HEK293 (cell line): Measurements from ENCODE around the gene SKP2.

ENCODE experiments used
- FEZF1 ChIP-seq: fragments of 450-650 bp; formaldehyde crosslinking; IDR thresholded peaks from 2 replicates; pipeline ENCODE4 v1.5.1; 2016; ENCODE audit warnings: missing biosample characterization, missing genetic modification characterization
- HIC1 ChIP-seq: fragments of 450-650 bp; formaldehyde crosslinking; IDR thresholded peaks from 2 replicates; pipeline ENCODE4 v1.5.1; 2016; ENCODE audit warnings: missing biosample characterization, missing genetic modification characterization
- IKZF3 ChIP-seq: fragments of 450-650 bp; IDR thresholded peaks from 2 replicates; pipeline ENCODE4 v1.5.0; 2018; ENCODE audit warnings: missing biosample characterization, mild to moderate bottlenecking, missing genetic modification characterization, moderate library complexity
- PATZ1 ChIP-seq: fragments of 450-650 bp; formaldehyde crosslinking; IDR thresholded peaks from 2 replicates; pipeline ENCODE4 v1.5.1; 2016; ENCODE audit warnings: missing biosample characterization, missing genetic modification characterization
- TRIM28 ChIP-seq: IDR thresholded peaks from 2 replicates; pipeline ENCODE4 v1.6.1; 2011; ENCODE audit warnings: low read length, control low read depth, borderline replicate concordance
- ZBTB11 ChIP-seq: fragments of 450-650 bp; formaldehyde crosslinking; conservative IDR thresholded peaks from 2 replicates; pipeline ENCODE4 v1.5.1; 2016; ENCODE audit warnings: low read depth, missing biosample characterization, missing genetic modification characterization
- ZBTB7A ChIP-seq: fragments of 450-650 bp; formaldehyde crosslinking; IDR thresholded peaks from 2 replicates; pipeline ENCODE4 v1.5.1; 2016; ENCODE audit warnings: low read depth, missing biosample characterization, missing genetic modification characterization
- ZIC2 ChIP-seq: fragments of 450-650 bp; formaldehyde crosslinking; IDR thresholded peaks from 2 replicates; pipeline ENCODE4 v1.5.1; 2016; ENCODE audit warnings: missing biosample characterization, missing genetic modification characterization
- ZNF18 ChIP-seq: fragments of 450-650 bp; formaldehyde crosslinking; IDR thresholded peaks from 2 replicates; pipeline ENCODE4 v1.5.1; 2016; ENCODE audit warnings: missing biosample characterization, missing genetic modification characterization
- ZNF19 ChIP-seq: fragments of 450-650 bp; formaldehyde crosslinking; IDR thresholded peaks from 2 replicates; pipeline ENCODE4; 2016; ENCODE audit warnings: missing biosample characterization, missing genetic modification characterization, low read depth
- ZNF223 ChIP-seq: fragments of 450-650 bp; formaldehyde crosslinking; IDR thresholded peaks from 2 replicates; pipeline ENCODE4 v1.5.1; 2016; ENCODE audit warnings: missing biosample characterization, missing genetic modification characterization
- ZNF248 ChIP-seq: fragments of 450-650 bp; formaldehyde crosslinking; IDR thresholded peaks from 2 replicates; pipeline ENCODE4 v1.5.1; 2017; ENCODE audit warnings: missing biosample characterization, missing genetic modification characterization
- ZNF302 ChIP-seq: fragments of 450-650 bp; formaldehyde crosslinking; IDR thresholded peaks from 2 replicates; pipeline ENCODE4 v1.5.1; 2016; ENCODE audit warnings: missing biosample characterization, missing genetic modification characterization, low read depth
- ZNF311 ChIP-seq: fragments of 450-650 bp; formaldehyde crosslinking; IDR thresholded peaks from 2 replicates; pipeline ENCODE4 v1.5.1; 2017; ENCODE audit warnings: missing biosample characterization, missing genetic modification characterization, borderline replicate concordance
- ZNF341 ChIP-seq: fragments of 450-650 bp; formaldehyde crosslinking; IDR thresholded peaks from 2 replicates; pipeline ENCODE4; 2016; ENCODE audit warnings: low read depth, missing biosample characterization, missing genetic modification characterization
- ZNF404 ChIP-seq: fragments of 450-650 bp; formaldehyde crosslinking; IDR thresholded peaks from 2 replicates; pipeline ENCODE4 v1.5.1; 2017; ENCODE audit warnings: missing biosample characterization, missing genetic modification characterization
- ZNF558 ChIP-seq: fragments of 450-650 bp; formaldehyde crosslinking; IDR thresholded peaks from 2 replicates; pipeline ENCODE4 v1.5.1; 2016; ENCODE audit warnings: missing biosample characterization, missing genetic modification characterization
- ZNF561 ChIP-seq: fragments of 450-650 bp; IDR thresholded peaks from 2 replicates; pipeline ENCODE4 v1.5.1; 2018; ENCODE audit warnings: missing biosample characterization, missing genetic modification characterization, borderline replicate concordance
- ZNF621 ChIP-seq: fragments of 450-650 bp; formaldehyde crosslinking; IDR thresholded peaks from 2 replicates; pipeline ENCODE4 v1.5.1; 2017; ENCODE audit warnings: missing biosample characterization, missing genetic modification characterization
- ZNF626 ChIP-seq: fragments of 450-650 bp; sonication (Bioruptor Pico); formaldehyde crosslinking; IDR thresholded peaks from 2 replicates; pipeline ENCODE4 v1.5.1; 2018; ENCODE audit warnings: missing biosample characterization, missing genetic modification characterization, inconsistent platforms
- ZNF670 ChIP-seq: fragments of 450-650 bp; formaldehyde crosslinking; IDR thresholded peaks from 2 replicates; pipeline ENCODE4 v1.5.1; 2016; ENCODE audit warnings: missing biosample characterization, missing genetic modification characterization, low read depth
- ZNF707 ChIP-seq: fragments of 450-650 bp; formaldehyde crosslinking; IDR thresholded peaks from 2 replicates; pipeline ENCODE4 v1.5.1; 2016; ENCODE audit warnings: missing biosample characterization, missing genetic modification characterization
- TF ChIP-seq, protein P1 (sequence below): fragments of 450-650 bp; formaldehyde crosslinking; IDR thresholded peaks from 2 replicates; pipeline ENCODE4 v1.5.1; 2016; ENCODE audit warnings: missing biosample characterization, missing genetic modification characterization
- TF ChIP-seq, protein P2 (sequence below): fragments of 450-650 bp; formaldehyde crosslinking; IDR thresholded peaks from 2 replicates; pipeline ENCODE4 v1.5.1; 2016; ENCODE audit warnings: missing biosample characterization, missing genetic modification characterization
- TF ChIP-seq, protein P3 (sequence below): fragments of 450-650 bp; formaldehyde crosslinking; IDR thresholded peaks from 2 replicates; pipeline ENCODE4 v1.5.1; 2016; ENCODE audit warnings: missing biosample characterization, missing genetic modification characterization

SKP2 gene

GRCh38 chr5:36150676-36151433 is 1.1 kb upstream of the SKP2 start (continued):
- no peak for TF ChIP-seq ZNF670 (tag by site-specific recombination)
- no peak for TF ChIP-seq ZBTB7A (tag by site-specific recombination)
- 0 out of 2 replicates have a peak, but pooled peaks have one; percentile 21 for TF ChIP-seq FEZF1
- TF ChIP-seq ZNF302 (tag by site-specific recombination), result no peak
- TF ChIP-seq, protein P1, sequence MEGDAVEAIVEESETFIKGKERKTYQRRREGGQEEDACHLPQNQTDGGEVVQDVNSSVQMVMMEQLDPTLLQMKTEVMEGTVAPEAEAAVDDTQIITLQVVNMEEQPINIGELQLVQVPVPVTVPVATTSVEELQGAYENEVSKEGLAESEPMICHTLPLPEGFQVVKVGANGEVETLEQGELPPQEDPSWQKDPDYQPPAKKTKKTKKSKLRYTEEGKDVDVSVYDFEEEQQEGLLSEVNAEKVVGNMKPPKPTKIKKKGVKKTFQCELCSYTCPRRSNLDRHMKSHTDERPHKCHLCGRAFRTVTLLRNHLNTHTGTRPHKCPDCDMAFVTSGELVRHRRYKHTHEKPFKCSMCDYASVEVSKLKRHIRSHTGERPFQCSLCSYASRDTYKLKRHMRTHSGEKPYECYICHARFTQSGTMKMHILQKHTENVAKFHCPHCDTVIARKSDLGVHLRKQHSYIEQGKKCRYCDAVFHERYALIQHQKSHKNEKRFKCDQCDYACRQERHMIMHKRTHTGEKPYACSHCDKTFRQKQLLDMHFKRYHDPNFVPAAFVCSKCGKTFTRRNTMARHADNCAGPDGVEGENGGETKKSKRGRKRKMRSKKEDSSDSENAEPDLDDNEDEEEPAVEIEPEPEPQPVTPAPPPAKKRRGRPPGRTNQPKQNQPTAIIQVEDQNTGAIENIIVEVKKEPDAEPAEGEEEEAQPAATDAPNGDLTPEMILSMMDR, result no peak
- TF ChIP-seq HIC1 (tag by site-specific recombination), result no peak
- TF ChIP-seq ZNF19 (tag by site-specific recombination), result no peak
- TF ChIP-seq, protein P2, sequence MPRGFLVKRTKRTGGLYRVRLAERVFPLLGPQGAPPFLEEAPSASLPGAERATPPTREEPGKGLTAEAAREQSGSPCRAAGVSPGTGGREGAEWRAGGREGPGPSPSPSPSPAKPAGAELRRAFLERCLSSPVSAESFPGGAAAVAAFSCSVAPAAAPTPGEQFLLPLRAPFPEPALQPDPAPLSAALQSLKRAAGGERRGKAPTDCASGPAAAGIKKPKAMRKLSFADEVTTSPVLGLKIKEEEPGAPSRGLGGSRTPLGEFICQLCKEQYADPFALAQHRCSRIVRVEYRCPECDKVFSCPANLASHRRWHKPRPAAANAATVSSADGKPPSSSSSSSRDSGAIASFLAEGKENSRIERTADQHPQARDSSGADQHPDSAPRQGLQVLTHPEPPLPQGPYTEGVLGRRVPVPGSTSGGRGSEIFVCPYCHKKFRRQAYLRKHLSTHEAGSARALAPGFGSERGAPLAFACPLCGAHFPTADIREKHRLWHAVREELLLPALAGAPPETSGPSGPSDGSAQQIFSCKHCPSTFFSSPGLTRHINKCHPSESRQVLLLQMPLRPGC (tag by site-specific recombination), result no peak
- TF ChIP-seq ZNF621, result no peak
- no peak; the same call in 1 of the 2 replicates for TF ChIP-seq ZNF561
- TF ChIP-seq ZNF248 (tag by site-specific recombination), result no peak
- TF ChIP-seq ZNF18 (tag by site-specific recombination), result no peak
- no peak for TF ChIP-seq ZNF341 (tag by site-specific recombination)
- TF ChIP-seq ZNF311 (tag by site-specific recombination), result no peak
- TF ChIP-seq ZIC2 (tag by site-specific recombination), result peak; percentile 46
- TF ChIP-seq ZBTB11 (tag by site-specific recombination), result no peak; the same call in 1 of the 2 replicates
- TF ChIP-seq ZNF558 (tag by site-specific recombination), result no peak
- TF ChIP-seq PATZ1 (tag by site-specific recombination), result peak; percentile 53
- no peak for TF ChIP-seq ZNF223 (tag by site-specific recombination)
- no peak for TF ChIP-seq ZNF626 (tag by site-specific recombination)
- TF ChIP-seq TRIM28, result no peak
- no peak for TF ChIP-seq ZNF707 (tag by site-specific recombination)
- TF ChIP-seq IKZF3, result no peak; the same call in none of the 2 replicates
- TF ChIP-seq, protein P3, sequence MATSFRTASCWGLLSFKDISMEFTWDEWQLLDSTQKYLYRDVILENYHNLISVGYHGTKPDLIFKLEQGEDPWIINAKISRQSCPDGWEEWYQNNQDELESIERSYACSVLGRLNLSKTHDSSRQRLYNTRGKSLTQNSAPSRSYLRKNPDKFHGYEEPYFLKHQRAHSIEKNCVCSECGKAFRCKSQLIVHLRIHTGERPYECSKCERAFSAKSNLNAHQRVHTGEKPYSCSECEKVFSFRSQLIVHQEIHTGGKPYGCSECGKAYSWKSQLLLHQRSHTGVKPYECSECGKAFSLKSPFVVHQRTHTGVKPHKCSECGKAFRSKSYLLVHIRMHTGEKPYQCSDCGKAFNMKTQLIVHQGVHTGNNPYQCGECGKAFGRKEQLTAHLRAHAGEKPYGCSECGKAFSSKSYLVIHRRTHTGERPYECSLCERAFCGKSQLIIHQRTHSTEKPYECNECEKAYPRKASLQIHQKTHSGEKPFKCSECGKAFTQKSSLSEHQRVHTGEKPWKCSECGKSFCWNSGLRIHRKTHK (tag by site-specific recombination), result no peak
- no peak for TF ChIP-seq ZNF404 (tag by site-specific recombination)
